B cell (primary cell): Measurements from ENCODE around the gene SLC45A3. TPM values are rescaled to one million over a fixed set of nuclear protein-coding genes. Genes with fewer than 3 reads are reported as not detected.

Source experiments
- ATAC-seq: fragments of 200-7000 bp; cut with Tn5 transposase; one replicate; pipeline ENCODE4 v1.10.0; 2021; ENCODE audit warnings: low read depth, mild to moderate bottlenecking, moderate number of reproducible peaks, moderate library complexity
- CTCF ChIA-PET: fragments of 350-600 bp; sonication (Branson Sonifier 250); formaldehyde crosslinking; loops from one replicate; lab custom pipeline; 2021; ENCODE audit warnings: antibody characterized with exemption, inconsistent platforms; lab: Charles Lee
- POLR2A ChIA-PET: fragments of 350-600 bp; sonication (Branson Sonifier 250); formaldehyde crosslinking; loops from one replicate; lab custom pipeline; 2021; ENCODE audit warnings: antibody characterized with exemption; lab: Charles Lee
- DNase-seq: peaks from one replicate; pipeline ENCODE4 v3.0.0; 2013
- H2AFZ ChIP-seq: 2 replicates; pipeline ENCODE4 v1.6.1; 2012; ENCODE audit warnings: mild to moderate bottlenecking, low read depth, low read length; ENCODE audit not compliant: insufficient read depth, poor library complexity, severe bottlenecking
- H3K27ac ChIP-seq, 2 donors: 1 replicate in 1 of 2; 2 replicates in 1 of 2; pipeline ENCODE4 v1.5.1; 2012 to 2013; ENCODE audit warnings: low read length in 2 of 2, mild to moderate bottlenecking in 2 of 2, moderate library complexity in 1 of 2
- H3K27me3 ChIP-seq, 4 experiments: fragments of 200-600 bp in 1 of 4; sonication (generic) in 1 of 4; replicated peaks in 1 of 4; 1 replicate in 2 of 4; 2 replicates in 2 of 4; pipeline versions ENCODE4 v1.6.1 to v1.7.0; 2013 to 2016; ENCODE audit warnings: low read length in 3 of 4, mild to moderate bottlenecking in 2 of 4, mixed read lengths in 1 of 4, moderate library complexity in 1 of 4; ENCODE audit not compliant: insufficient read depth in 4 of 4, control insufficient read depth in 3 of 4; ENCODE audit errors: control extremely low read depth in 1 of 4
- H3K36me3 ChIP-seq, 2 experiments: replicated peaks in 1 of 2; 1 replicate in 1 of 2; 2 replicates in 1 of 2; pipeline versions ENCODE4 v1.6.1 to v1.7.1; 2013; ENCODE audit warnings: low read length in 1 of 2; ENCODE audit not compliant: insufficient read depth in 2 of 2, control insufficient read depth in 1 of 2; ENCODE audit errors: control extremely low read depth in 1 of 2, extremely low read depth in 1 of 2
- H3K4me1 ChIP-seq, 2 donors: fragments of 200-600 bp in 1 of 2; sonication (generic) in 1 of 2; 1 replicate in 1 of 2; 2 replicates in 1 of 2; pipeline versions ENCODE4 v1.5.1 to v1.6.1; 2013 to 2017; ENCODE audit warnings: low read length in 2 of 2; ENCODE audit not compliant: control insufficient read depth in 2 of 2, insufficient read depth in 2 of 2
- H3K4me2 ChIP-seq: replicated peaks from 2 replicates; pipeline ENCODE3; 2012; ENCODE audit warnings: mild to moderate bottlenecking, low read depth, low read length; ENCODE audit not compliant: poor library complexity, severe bottlenecking
- H3K4me3 ChIP-seq, 5 experiments: fragments of 200-600 bp in 1 of 5; sonication (generic) in 1 of 5; 1 replicate in 3 of 5; 2 replicates in 2 of 5; pipeline versions ENCODE4 v1.5.1 to v1.7.0; 2011 to 2016; ENCODE audit warnings: low read length in 4 of 5, mild to moderate bottlenecking in 4 of 5, low read depth in 2 of 5, control low read depth in 1 of 5, moderate library complexity in 1 of 5; ENCODE audit not compliant: insufficient read depth in 1 of 5; ENCODE audit errors: control extremely low read depth in 1 of 5, extremely low read depth in 1 of 5
- H3K79me2 ChIP-seq: fragments of 200-600 bp; sonication (generic); one replicate; pipeline ENCODE4 v1.6.0; 2016; ENCODE audit warnings: low read length; ENCODE audit not compliant: control insufficient read depth, insufficient read depth
- H3K9ac ChIP-seq: fragments of 200-600 bp; sonication (generic); 2 replicates; pipeline ENCODE4 v1.6.1; 2017; ENCODE audit warnings: mild to moderate bottlenecking, low read length, moderate library complexity
- H3K9me3 ChIP-seq, 3 donors: one replicate each; pipeline versions ENCODE4 v1.6.1 to v1.7.1; 2013; ENCODE audit warnings: low read length in 2 of 3; ENCODE audit not compliant: control insufficient read depth in 2 of 3, insufficient read depth in 1 of 3; ENCODE audit errors: control extremely low read depth in 1 of 3
- H4K20me1 ChIP-seq: 2 replicates; pipeline ENCODE4 v1.6.0; 2012; ENCODE audit warnings: mild to moderate bottlenecking, low read length; ENCODE audit not compliant: insufficient read depth, control insufficient read depth, poor library complexity, severe bottlenecking
- H3K27ac Mint-ChIP-seq: one replicate; pipeline ENCODE4 v1.8.0; 2021; ENCODE audit warnings: mixed read lengths
- H3K27me3 Mint-ChIP-seq: one replicate; pipeline ENCODE4 v1.8.0; 2021; ENCODE audit warnings: mixed read lengths
- H3K4me1 Mint-ChIP-seq: one replicate; pipeline ENCODE4 v1.8.0; 2021; ENCODE audit warnings: mixed read lengths
- H3K4me3 Mint-ChIP-seq: one replicate; pipeline ENCODE4 v1.8.0; 2021; ENCODE audit warnings: mixed read lengths
- H3K9me3 Mint-ChIP-seq: one replicate; pipeline ENCODE4 v1.8.0; 2022; ENCODE audit warnings: mixed read lengths; ENCODE audit not compliant: insufficient read depth
- EZH2 ChIP-seq: IDR thresholded peaks from 2 replicates; pipeline ENCODE4 v1.6.1; 2012; ENCODE audit warnings: borderline replicate concordance, low read depth, mild to moderate bottlenecking, moderate library complexity, low read length; ENCODE audit not compliant: insufficient read depth, poor library complexity, severe bottlenecking
- whole genome bisulfite sequencing: methylation state at CpG from one replicate; pipeline ENCODE4 v1.1.5; 2013; ENCODE audit warnings: missing lambda C conversion rate; ENCODE audit not compliant: insufficient coverage; 5-methylcytosine and 5-hydroxymethylcytosine counted together
- intact Hi-C: fragments of 100-400 bp; cut with micrococcal nuclease; formaldehyde crosslinking; loops from one replicate; pipeline ENCODE4 v1.10.0; 2022
- polyA minus RNA-seq: library from RNA; depleted of rRNA, polyadenylated mRNA; stranded (reverse); fragments of >200 nt; gene quantifications from 2 replicates; pipeline ENCODE4 v1.2.3, GENCODE V29; 2012
- polyA plus RNA-seq: library from polyadenylated mRNA; depleted of rRNA; stranded (reverse); fragments of >200 nt; gene quantifications from 2 replicates; pipeline ENCODE4 v1.2.3, GENCODE V29; 2012
- total RNA-seq, 2 donors: library from RNA; stranded (reverse); fragments of 120-200 nt in 1 of 2; gene quantifications; 1 replicate in 1 of 2; 2 replicates in 1 of 2; pipeline versions ENCODE4 v1.2.3 to v1.2.4, GENCODE V29; 2013 to 2022
- TF ChIP-seq, protein P1 (sequence below): fragments of 200-600 bp; IDR thresholded peaks from one replicate; pipeline ENCODE4 v1.8.0; 2022; ENCODE audit warnings: antibody characterized with exemption, mild to moderate bottlenecking

Gene SLC45A3
- total RNA-seq: 4.7 and 5.0 TPM in 2 replicates
- total RNA-seq (2013): 16.9 TPM
- 23.9 and 27.4 TPM in 2 replicates for polyA plus RNA-seq
- 16.8 and 39.5 TPM in 2 replicates for polyA minus RNA-seq

DNA sequence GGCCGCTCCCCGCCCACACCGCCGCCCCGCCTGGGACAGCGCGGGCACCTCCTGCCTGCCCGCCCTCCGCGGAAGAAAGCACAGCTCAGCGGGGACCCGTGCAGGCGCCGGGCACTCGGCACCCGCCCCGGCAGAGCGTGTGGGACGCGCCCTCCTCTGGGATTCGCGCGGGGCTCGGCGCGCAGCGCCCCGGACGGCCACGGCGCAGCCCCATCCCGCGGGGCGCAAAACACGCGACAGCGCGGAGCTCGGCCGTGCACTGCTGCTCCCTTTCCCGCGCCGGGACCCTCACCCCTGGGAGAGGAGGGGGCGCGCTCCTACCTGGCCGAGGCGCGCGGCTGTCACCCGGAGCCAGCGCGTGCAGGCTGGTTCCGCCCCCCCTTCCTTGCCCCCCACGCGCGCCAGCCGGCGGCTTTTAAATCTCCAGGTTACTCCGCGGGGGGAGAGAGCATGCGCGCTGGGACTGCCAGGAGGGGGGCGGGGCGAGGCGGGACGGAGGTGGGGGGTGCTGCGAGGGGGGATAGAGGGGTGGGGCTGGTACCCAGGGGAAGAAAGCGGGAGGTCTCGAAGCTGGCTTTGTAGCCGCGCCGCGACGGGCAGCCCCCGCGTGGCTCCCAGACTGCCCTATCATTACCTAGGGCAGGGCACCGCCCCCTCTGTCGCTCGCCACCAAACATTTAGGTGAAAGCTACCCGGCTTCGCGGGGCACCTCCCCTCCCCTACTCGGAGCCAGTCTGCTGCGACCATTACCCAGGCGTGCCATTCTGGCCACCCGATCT is at the start of gene SLC45A3:
SLC45A3 (minus strand) TSS at position 437 of the 779 bp plus-strand sequence. CDS start 15,853 bp downstream, outside the sequence.
- WGBS: under 1% methylated on average over 61 of the region's 86 CpGs
- TF ChIP-seq EZH2: no peak
- TF ChIP-seq, protein P1, sequence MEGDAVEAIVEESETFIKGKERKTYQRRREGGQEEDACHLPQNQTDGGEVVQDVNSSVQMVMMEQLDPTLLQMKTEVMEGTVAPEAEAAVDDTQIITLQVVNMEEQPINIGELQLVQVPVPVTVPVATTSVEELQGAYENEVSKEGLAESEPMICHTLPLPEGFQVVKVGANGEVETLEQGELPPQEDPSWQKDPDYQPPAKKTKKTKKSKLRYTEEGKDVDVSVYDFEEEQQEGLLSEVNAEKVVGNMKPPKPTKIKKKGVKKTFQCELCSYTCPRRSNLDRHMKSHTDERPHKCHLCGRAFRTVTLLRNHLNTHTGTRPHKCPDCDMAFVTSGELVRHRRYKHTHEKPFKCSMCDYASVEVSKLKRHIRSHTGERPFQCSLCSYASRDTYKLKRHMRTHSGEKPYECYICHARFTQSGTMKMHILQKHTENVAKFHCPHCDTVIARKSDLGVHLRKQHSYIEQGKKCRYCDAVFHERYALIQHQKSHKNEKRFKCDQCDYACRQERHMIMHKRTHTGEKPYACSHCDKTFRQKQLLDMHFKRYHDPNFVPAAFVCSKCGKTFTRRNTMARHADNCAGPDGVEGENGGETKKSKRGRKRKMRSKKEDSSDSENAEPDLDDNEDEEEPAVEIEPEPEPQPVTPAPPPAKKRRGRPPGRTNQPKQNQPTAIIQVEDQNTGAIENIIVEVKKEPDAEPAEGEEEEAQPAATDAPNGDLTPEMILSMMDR: no peak
- no peaks in the 10 kb centered on the region for H3K9me3 ChIP-seq
- peaks cover 44% of the 10 kb centered on the region for H3K79me2 ChIP-seq
- no peaks in the 10 kb centered on the region for H3K27me3 ChIP-seq
- H3K4me1 Mint-ChIP-seq: peaks cover 32% of the 10 kb centered on the region
- H3K4me3 ChIP-seq: peak within 1 kb of the TSS; percentile 27 to 80 (median 70)
- peak; percentile 62 for ATAC-seq
- peaks cover 29 to 37% of the 10 kb centered on the region in 2 donors for H3K4me1 ChIP-seq
- H4K20me1 ChIP-seq: peaks cover 8% of the 10 kb centered on the region
- H2AFZ ChIP-seq: peak within 1 kb of the TSS; percentile 83
- H3K4me3 Mint-ChIP-seq: peak within 1 kb of the TSS; percentile 89
- H3K9ac ChIP-seq: peak within 1 kb of the TSS; percentile 76
- peak; percentile 73 for DNase-seq
- H3K27ac ChIP-seq: peak within 1 kb of the TSS in 1 of 2 donors; percentile 62
- H3K36me3 ChIP-seq: peaks cover 0 to 3% of the 10 kb centered on the region in 2 experiments
- H3K4me2 ChIP-seq: peak within 1 kb of the TSS; percentile 98
- peak within 1 kb of the TSS; percentile 63 for H3K27ac Mint-ChIP-seq
- H3K9me3 Mint-ChIP-seq: no peaks in the 10 kb centered on the region
- intact Hi-C loops: loop anchor here (2.0 kb wide), 1 partner anchor 15 kb away; no protein-coding TSS in a partner anchor
- ChIA-PET CTCF (interaction anchor here (0.9 to 9.1 kb wide), 10 partner anchors 10 to 356 kb away, joined by 3 to 76 read pairs (median 4); no protein-coding TSS in a partner anchor), POLR2A (interaction anchor here (0.6 to 1.2 kb wide), 8 partner anchors 11 to 1661 kb away, joined by 3 to 9 read pairs (median 3); partner anchors contain the start of gene SLC41A1)
- no peaks in the 10 kb centered on the region for H3K27me3 Mint-ChIP-seq
